ENCODE results near the gene THAP6. TPM values are rescaled to one million over a fixed set of nuclear protein-coding genes. Genes with fewer than 3 reads are reported as not detected.
"Not testable (repeated sequence)": the region's sequence is repeated elsewhere in the genome, so short reads cannot be mapped to it uniquely, and the experiment has no call there.

The THAP6 gene
- total RNA-seq, 1 donor from 2014 or later, result 25.0 TPM

- DNase-seq (ENCODE audit: low spot score) (no peak), ATAC-seq (no peak)
- intact Hi-C loops (cut with DNase I), result no loop called here
Observed at GRCh38 chr4:75516144-75516543, 1.9 kb downstream of the THAP6 start.

GRCh38 chr4:75519452-75519851 lies 5.2 kb downstream of the THAP6 start:
- intact Hi-C loops (cut with DNase I); DNase-seq (ENCODE audit: low spot score); ATAC-seq: not testable (repeated sequence)

DNA sequence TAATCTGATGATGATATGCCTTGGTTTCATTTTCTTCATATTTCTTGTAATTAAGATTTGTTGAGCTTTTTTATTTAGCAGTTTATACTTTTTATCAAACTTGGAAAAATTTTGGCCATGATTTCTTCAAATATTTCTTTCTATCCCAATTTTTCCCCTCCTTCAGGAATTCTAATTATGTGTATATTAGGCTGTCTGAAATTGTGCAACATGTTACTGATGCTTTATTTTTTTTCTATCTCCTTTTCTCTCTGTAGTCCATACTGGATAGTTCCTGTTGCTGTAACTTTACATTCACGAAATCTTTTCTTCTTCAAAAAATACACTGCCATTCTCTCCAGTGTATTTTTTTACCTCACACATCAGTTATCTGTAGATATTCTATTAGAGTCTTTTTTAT lies 10.8 kb downstream of the THAP6 start:
- intact Hi-C loops (cut with DNase I), result no loop called here
- DNase-seq (ENCODE audit: low spot score), result no peak
- ATAC-seq, result no peak

DNA sequence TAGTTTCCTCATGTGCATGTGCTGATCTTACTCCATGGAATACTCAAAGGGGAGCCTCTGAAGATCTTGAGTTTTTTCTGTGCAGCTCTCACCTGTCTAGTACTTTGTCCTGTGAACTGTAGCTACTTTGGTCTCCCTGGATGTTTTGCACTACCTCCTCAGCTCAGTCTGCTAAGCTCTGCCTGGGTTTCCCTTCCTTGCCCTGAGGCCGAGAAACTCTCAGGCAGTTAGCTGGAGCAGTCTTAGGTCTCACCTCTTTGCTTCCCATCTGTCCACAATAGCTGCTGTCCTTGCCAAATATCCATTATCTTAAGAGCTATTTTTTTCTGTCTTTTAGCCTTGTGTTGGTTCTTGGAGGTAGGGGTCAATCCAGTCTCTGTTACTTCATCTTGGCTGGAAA lies 11.6 kb downstream of the THAP6 start:
- DNase-seq (ENCODE audit: low spot score) (no peak), ATAC-seq (no peak)
- intact Hi-C loops (cut with DNase I), result no loop called here

DNA sequence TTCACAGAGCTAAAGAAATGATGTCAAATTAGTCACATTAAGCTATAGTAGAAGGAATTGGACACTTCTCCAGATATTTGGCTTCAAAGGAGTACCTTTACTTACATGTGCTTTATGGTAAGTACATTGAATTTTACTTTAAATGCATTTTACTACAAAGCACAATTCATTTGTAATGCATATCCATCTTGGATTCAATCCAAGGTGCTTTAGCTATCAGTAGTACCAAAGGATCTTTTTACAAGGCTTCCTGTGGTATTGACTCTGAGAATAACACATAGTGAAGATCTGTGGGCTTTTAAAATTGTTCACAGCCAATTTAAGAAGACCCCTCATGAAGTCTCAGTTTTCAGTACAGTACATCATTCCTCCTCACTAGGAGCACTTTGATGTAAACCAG lies 13.2 kb downstream of the THAP6 start:
- DNase-seq (ENCODE audit: low spot score), result no peak
- ATAC-seq, result no peak
- intact Hi-C loops (cut with DNase I), result no loop called here

- DNase-seq (ENCODE audit: low spot score) (no peak), ATAC-seq (no peak)
- intact Hi-C loops (cut with DNase I), result no loop called here
Observed at GRCh38 chr4:75530556-75531322, 16.5 kb downstream of the THAP6 start.

DNA sequence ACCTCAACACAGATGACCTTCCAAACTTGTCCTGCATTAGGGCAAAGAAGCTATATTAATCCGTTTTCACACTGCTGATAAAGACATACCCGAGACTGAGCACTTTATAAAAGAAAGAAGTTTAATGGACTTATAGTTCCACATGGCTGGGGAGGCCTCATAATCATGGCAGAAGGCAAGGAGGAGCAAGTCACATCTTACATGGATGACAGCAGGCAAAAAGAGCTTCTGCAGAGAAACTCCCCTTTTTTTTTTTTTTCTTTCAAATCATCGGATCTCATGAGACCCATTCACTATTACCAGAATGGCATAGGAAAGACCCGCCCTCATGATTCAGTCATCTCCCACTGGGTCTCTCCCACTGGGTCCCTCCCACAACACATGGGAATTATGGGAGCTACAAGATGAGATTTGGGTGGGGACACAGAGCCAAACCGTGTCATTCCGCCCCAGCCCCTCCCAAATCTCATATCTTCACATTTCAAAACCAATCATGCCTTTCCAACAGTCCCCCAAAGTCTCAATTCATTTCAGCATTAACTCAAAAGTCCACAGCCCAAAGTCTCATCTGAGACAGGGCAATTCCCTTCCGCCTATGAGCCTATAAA lies 17.4 kb downstream of the THAP6 start:
- intact Hi-C loops (cut with DNase I); DNase-seq (ENCODE audit: low spot score); ATAC-seq: not testable (repeated sequence)

DNA sequence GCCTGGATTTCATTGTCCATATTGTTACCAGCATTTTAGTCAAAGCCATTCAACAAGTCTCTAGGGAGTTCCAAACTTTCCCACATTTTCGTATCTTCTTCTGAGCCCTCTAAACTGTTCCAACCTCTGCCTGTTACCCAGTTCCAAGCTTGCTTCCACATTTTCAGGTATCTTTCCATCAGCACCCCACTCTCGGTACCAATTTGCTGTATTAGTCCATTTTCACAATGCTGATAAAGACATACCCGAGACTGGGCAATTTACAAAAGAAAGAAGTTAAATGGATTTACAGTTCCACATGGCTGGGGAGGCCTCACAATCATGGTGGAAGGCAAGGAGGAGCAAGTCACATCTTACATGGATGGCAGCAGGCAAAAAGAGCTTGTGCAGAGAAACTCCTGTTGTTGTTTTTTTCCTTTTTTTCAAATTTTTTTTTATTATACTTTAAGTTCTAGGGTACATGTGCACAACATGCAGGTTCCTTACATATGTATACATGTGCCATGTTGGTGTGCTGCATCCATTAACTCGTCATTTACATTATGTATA lies 19.1 kb downstream of the THAP6 start:
- DNase-seq (ENCODE audit: low spot score); ATAC-seq; intact Hi-C loops (cut with DNase I): not testable (repeated sequence)

GRCh38 chr4:75533926-75534325 lies 19.7 kb downstream of the THAP6 start:
- intact Hi-C loops (cut with DNase I); DNase-seq (ENCODE audit: low spot score); ATAC-seq: not testable (repeated sequence)

DNA sequence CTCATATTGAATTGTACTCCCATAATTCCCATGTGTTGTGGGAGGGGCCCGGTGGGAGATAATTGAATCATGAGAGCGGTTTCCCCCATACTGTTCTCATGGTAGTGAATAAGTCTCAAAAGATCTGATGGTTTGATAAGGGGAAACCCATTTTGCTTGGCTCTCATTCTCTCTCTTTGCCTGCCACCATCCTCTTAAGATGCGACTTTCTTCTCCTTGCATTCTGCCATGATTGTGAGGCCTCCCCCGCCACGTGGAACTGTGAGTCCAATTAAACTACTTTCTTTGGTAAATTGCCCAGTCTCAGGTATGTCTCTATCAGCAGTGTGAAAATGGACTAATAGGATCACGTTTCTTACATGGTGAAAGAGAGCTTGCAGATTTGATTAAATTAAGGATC lies 23.0 kb downstream of the THAP6 start:
- ATAC-seq; intact Hi-C loops (cut with DNase I); DNase-seq (ENCODE audit: low spot score): not testable (repeated sequence)

- ATAC-seq (no peak), DNase-seq (ENCODE audit: low spot score) (no peak)
- intact Hi-C loops (cut with DNase I), result no loop called here
Observed at GRCh38 chr4:75542824-75543223, 28.6 kb downstream of the THAP6 start.

DNA sequence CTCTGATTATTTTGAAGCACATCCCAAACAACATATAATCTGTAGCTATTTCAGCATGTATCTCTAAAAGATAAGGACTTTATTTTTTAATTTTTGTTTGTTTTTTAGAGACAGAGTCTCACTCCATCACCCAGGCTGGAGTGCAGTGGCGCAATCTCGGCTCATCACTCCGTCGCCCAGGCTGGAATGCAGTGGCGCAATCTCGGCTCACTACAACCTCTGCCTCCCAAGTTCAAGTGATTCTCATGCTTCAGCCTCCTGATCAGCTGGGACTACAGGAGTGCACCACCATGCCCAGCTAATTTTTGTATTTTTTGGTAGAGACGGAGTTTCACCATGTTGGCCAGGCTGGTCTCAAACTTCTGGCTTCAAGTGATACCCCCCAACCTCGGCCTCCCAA lies 29.9 kb downstream of the THAP6 start:
- ATAC-seq; DNase-seq (ENCODE audit: low spot score); intact Hi-C loops (cut with DNase I): not testable (repeated sequence)

DNA sequence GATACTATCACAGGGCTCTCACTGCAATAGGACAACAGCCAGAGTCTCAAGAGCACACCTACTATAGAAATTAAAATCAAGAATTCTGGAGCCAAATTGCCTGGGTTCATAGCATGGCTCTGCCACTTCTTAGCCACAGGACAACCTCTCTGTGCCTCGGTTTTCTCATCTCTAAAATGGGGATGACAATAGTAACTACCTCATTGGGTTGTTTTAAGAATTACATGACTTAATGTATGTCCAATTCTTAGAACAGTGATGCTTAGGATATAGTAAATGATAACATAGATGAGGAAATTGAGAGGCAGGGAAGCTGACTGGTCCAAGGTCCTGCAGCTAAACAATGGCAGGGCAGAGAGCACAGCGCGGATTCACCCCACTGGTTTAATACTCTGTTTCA lies 30.6 kb downstream of the THAP6 start:
- intact Hi-C loops (cut with DNase I), result no loop called here

GRCh38 chr4:75545526-75545925 lies 31.3 kb downstream of the THAP6 start:
- intact Hi-C loops (cut with DNase I), result no loop called here
- DNase-seq (ENCODE audit: low spot score) (no peak), ATAC-seq (no peak)

More for the DNA sequence above, 30.6 kb downstream of the THAP6 start:
- DNase-seq (ENCODE audit: low spot score), result no peak
- no peak for ATAC-seq

DNA sequence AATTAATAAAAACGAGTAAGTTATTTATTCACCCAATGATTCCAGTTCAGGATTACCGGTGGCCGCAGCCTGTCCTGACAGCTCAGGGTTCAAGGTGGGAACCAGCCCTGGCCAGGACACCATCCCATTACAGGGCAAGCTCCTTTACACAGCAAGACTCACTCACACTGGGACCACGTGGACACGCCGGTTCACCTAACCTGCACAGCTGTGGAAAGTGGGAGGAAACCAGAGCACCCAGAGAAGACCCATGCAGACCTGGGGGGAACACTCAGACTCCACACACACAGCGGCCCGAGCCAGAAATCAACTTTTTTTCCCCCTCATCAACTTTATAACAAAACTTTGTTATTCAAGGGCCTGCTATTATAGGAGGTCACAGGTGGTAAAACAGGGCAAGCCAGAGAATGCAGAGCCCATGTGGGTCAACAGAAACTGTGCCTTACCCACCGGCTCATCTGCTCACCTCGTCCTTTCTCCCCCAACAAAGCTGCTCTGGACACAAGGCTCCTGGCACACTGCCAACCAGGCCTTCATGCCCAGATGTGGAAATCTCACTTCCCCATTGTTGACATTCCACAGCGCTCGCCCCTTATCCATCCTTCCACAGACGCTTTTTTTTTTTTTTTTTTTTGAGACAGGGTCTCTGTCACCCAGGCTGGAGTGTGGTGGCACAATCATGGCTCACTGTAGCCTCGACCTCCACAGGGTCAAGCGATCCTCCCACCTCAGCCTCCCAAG lies 33.5 kb downstream of the THAP6 start:
- ATAC-seq, result no peak
- intact Hi-C loops (cut with DNase I), result no loop called here
- peak; percentile 71 for DNase-seq (ENCODE audit: low spot score)

- ATAC-seq (no peak), DNase-seq (ENCODE audit: low spot score) (no peak)
- intact Hi-C loops (cut with DNase I), result no loop called here
Observed at GRCh38 chr4:75549019-75549418, 34.7 kb downstream of the THAP6 start.

GRCh38 chr4:75552452-75552851 lies 38.2 kb downstream of the THAP6 start:
- ATAC-seq (no peak), DNase-seq (ENCODE audit: low spot score) (no peak)
- intact Hi-C loops (cut with DNase I), result no loop called here

DNA sequence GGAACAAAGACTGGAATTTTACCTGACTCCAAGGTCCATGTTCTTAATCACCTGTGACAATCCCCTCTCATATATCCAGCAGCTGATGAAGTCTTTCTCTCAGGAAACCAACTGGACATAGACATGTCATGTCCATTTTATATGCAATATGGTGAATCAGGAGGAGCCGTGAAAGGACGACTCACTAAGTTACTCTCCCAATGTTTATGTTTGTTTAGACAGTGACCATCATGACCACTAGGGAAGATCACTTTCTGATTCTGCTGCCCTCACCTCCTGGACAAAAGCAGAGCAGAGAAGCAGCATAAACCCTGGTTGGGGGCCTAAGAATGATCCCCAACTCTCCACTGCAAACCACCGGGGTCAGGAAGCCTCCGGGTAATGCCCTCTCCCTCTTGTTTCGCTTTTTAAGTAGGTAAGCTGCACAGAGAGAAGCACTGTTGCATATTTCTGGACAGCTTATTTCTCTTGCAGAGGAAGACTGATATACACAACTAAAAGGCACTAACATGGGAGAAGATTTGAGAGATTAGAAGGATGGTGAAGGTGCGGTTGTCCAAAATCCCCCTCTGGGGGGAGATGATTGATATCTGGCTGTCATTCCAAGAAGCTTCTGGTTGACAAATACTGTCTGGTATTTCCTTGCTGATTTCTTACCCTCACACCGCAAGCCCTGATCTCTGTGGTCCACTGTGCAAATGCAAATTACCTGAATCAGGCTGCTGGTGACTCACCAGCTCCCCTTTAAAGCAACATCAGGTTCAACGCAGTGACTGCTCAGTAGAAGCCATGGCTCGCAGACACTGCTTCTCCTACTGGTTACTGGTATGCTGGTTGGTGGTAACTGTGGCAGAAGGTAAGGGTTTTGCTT lies 41.3 kb downstream of the THAP6 start, which contains the start of gene ODAPH:
Gene ODAPH (plus strand): TSS at position 773 of the 871 bp plus-strand sequence. CDS start 17 bp downstream, at position 790.
- ATAC-seq (no peak), DNase-seq (ENCODE audit: low spot score) (no peak)
- intact Hi-C loops (cut with DNase I), result no loop called here

GRCh38 chr4:75557696-75558095 lies 43.4 kb downstream of the THAP6 start:
- intact Hi-C loops (cut with DNase I), result no loop called here
- DNase-seq (ENCODE audit: low spot score), result no peak
- ATAC-seq, result no peak

All from sciatic nerve (tissue), 2 donors.